GM12878 (cell line): Measurements from ENCODE around the gene RAB31. TPM values are rescaled to one million over a fixed set of nuclear protein-coding genes. Genes with fewer than 3 reads are reported as not detected.

ENCODE experiments used
- ATAC-seq: fragments of 200-7000 bp; cut with Tn5 transposase; 3 replicates; pipeline ENCODE4 v1.9.1; 2020; ENCODE audit warnings: mild to moderate bottlenecking, moderate library complexity
- BruUV-seq: library from RNA; stranded (reverse); fragments of 400-500 nt; replicated peaks from 2 replicates; lab custom pipeline; 2021; lab: Mats Ljungman, UMichigan
- CTCF ChIA-PET: fragments of 300-600 bp; sonication (Branson Sonifier 250); formaldehyde crosslinking; extraction: SDS; loops from one replicate; lab custom pipeline; 2021; ENCODE audit warnings: inconsistent platforms; lab: Yijun Ruan, JAX
- POLR2A ChIA-PET: fragments of 350-600 bp; formaldehyde crosslinking; extraction: SDS; loops from one replicate; lab custom pipeline; 2021; ENCODE audit warnings: inconsistent platforms; lab: Charles Lee
- RAD21 ChIA-PET: fragments of 300-600 bp; sonication (Branson Sonifier 250); formaldehyde crosslinking; loops from one replicate; lab custom pipeline; 2023; ENCODE audit warnings: antibody characterized with exemption; ENCODE audit not compliant: unreplicated experiment; lab: Charles Lee
- SMC1A ChIA-PET: fragments of 300-600 bp; sonication (Branson Sonifier 250); formaldehyde crosslinking; loops from one replicate; lab custom pipeline; 2023; ENCODE audit not compliant: unreplicated experiment, uncharacterized antibody; lab: Charles Lee
- DNase-seq: peaks from one replicate; pipeline ENCODE4 v3.0.0-alpha.2; 2011; ENCODE audit warnings: low read depth, low spot score
- FAIRE-seq: peaks from 3 replicates; lab custom pipeline; 2011; peaks lifted over from hg19 to GRCh38; lab: Jason Lieb, UNC
- H2AFZ ChIP-seq: 2 replicates; pipeline ENCODE4 v1.6.0; 2011; ENCODE audit warnings: low read depth, low read length, control low read depth; ENCODE audit not compliant: control insufficient read depth
- H3K27ac ChIP-seq: 2 replicates; pipeline ENCODE4 v1.5.1; 2011; ENCODE audit warnings: control low read depth; ENCODE audit not compliant: control insufficient read depth, insufficient read depth
- H3K27me3 ChIP-seq, 2 experiments: replicated peaks in 1 of 2; 2 replicates each; pipeline versions ENCODE4 v1.6.0 to v1.6.1; 2011; ENCODE audit warnings: low read length in 1 of 2; ENCODE audit not compliant: control insufficient read depth in 2 of 2, insufficient read depth in 2 of 2
- H3K36me3 ChIP-seq, 2 experiments: 2 replicates each; pipeline ENCODE4 v1.5.1; 2011; ENCODE audit warnings: low read length in 1 of 2; ENCODE audit not compliant: control insufficient read depth in 2 of 2, insufficient read depth in 2 of 2
- H3K4me1 ChIP-seq: 2 replicates; pipeline ENCODE4 v1.6.1; 2011; ENCODE audit warnings: mild to moderate bottlenecking, low read length, moderate library complexity, mixed read lengths; ENCODE audit not compliant: control insufficient read depth, insufficient read depth
- H3K4me2 ChIP-seq: 2 replicates; pipeline ENCODE4 v1.6.0; 2011; ENCODE audit warnings: control low read depth; ENCODE audit not compliant: control insufficient read depth, insufficient read depth
- H3K4me3 ChIP-seq: fragments of 200-600 bp; sonication (generic); 2 replicates; pipeline ENCODE4 v1.5.1; 2016
- H3K79me2 ChIP-seq: 2 replicates; pipeline ENCODE4 v1.6.0; 2011; ENCODE audit warnings: low read length; ENCODE audit not compliant: control insufficient read depth, insufficient read depth
- H3K9ac ChIP-seq: 2 replicates; pipeline ENCODE4 v1.8.0; 2011; ENCODE audit warnings: low read length, control low read depth, mixed read lengths; ENCODE audit not compliant: control insufficient read depth, insufficient read depth
- H3K9me3 ChIP-seq: replicated peaks from 3 replicates; pipeline ENCODE4 v1.5.1; 2011; ENCODE audit warnings: mild to moderate bottlenecking, low read length; ENCODE audit not compliant: control insufficient read depth, insufficient read depth
- H4K20me1 ChIP-seq: 2 replicates; pipeline ENCODE4 v1.6.0; 2011; ENCODE audit not compliant: control insufficient read depth, insufficient read depth
- BRCA1 ChIP-seq: IDR thresholded peaks from 2 replicates; pipeline ENCODE4 v1.6.1; 2011; ENCODE audit warnings: low read depth, low read length, improper control_type of control experiment
- CREB1 ChIP-seq: IDR thresholded peaks from 2 replicates; pipeline ENCODE4 v1.6.1; 2012; ENCODE audit warnings: low read depth, mild to moderate bottlenecking, inconsistent platforms
- E4F1 ChIP-seq: fragments of 450-650 bp; IDR thresholded peaks from 2 replicates; pipeline ENCODE4 v1.6.1; 2018; ENCODE audit warnings: borderline replicate concordance, mild to moderate bottlenecking; ENCODE audit not compliant: partially characterized antibody
- GATAD2B ChIP-seq: fragments of 450-650 bp; conservative IDR thresholded peaks from 2 replicates; pipeline ENCODE4 v1.6.1; 2017; ENCODE audit warnings: low read depth, mild to moderate bottlenecking, moderate library complexity
- HSF1 ChIP-seq: fragments of 150-350 bp; IDR thresholded peaks from 2 replicates; pipeline ENCODE4 v1.6.1; 2014; ENCODE audit warnings: mild to moderate bottlenecking, low read depth, low read length
- IKZF1 ChIP-seq: fragments of 450-650 bp; conservative IDR thresholded peaks from 2 replicates; pipeline ENCODE4 v1.6.1; 2017; ENCODE audit warnings: antibody characterized with exemption, mild to moderate bottlenecking
- JUNB ChIP-seq: IDR thresholded peaks from 2 replicates; pipeline ENCODE4 v1.6.1; 2016; ENCODE audit warnings: antibody characterized with exemption, mild to moderate bottlenecking
- MLLT1 ChIP-seq: fragments of 450-650 bp; IDR thresholded peaks from 2 replicates; pipeline ENCODE4 v1.6.1; 2016; ENCODE audit warnings: mild to moderate bottlenecking
- NFXL1 ChIP-seq: fragments of 450-650 bp; IDR thresholded peaks from 2 replicates; pipeline ENCODE4 v1.6.1; 2017; ENCODE audit warnings: antibody characterized with exemption, mild to moderate bottlenecking, borderline replicate concordance
- RFX5 ChIP-seq: IDR thresholded peaks from 2 replicates; pipeline ENCODE4 v1.6.1; 2011; ENCODE audit warnings: low read depth, low read length, improper control_type of control experiment
- SREBF1 ChIP-seq: IDR thresholded peaks from 2 replicates; pipeline ENCODE4 v1.6.1; 2012; ENCODE audit warnings: mild to moderate bottlenecking, low read length
- TCF3 ChIP-seq: IDR thresholded peaks from 2 replicates; pipeline ENCODE4 v1.6.1; 2012; ENCODE audit warnings: low read depth, mild to moderate bottlenecking, low read length, borderline replicate concordance; ENCODE audit not compliant: insufficient read depth
- WGBS: methylation state at CpG from one replicate; pipeline ENCODE4 v1.1.6; 2016; ENCODE audit warnings: low lambda C conversion rate; ENCODE audit not compliant: insufficient replicate concordance, insufficient coverage; ENCODE audit errors: missing lambda C conversion rate; 5-methylcytosine and 5-hydroxymethylcytosine counted together
- in situ Hi-C: fragments of 300-500 bp; cut with MboI; formaldehyde crosslinking; loops from 9 replicates; pipeline ENCODE4 v1.14.3; 2018; ENCODE audit warnings: mixed read lengths
- intact Hi-C: fragments of 100-400 bp; cut with micrococcal nuclease; formaldehyde crosslinking; loops from one replicate; pipeline ENCODE4 v1.14.2; 2022; ENCODE audit not compliant: unreplicated experiment
- polyA plus RNA-seq, 11 experiments: library from polyadenylated mRNA; depleted of rRNA in 4 of 11; unstranded in 6 of 11; stranded (reverse) in 5 of 11; fragments of >200 nt; fragmentation: Nextera tagmentation in 4 of 11; fragmentation: Illumina TruSeq in 1 of 11; extraction: Ambion mirVana in 4 of 11; extraction: Trizol in 1 of 11; gene quantifications; 1 replicate in 1 of 11; 2 replicates in 10 of 11; pipeline versions ENCODE4 v1.2.1 to v1.2.3, GENCODE V29; 2011 to 2016; ENCODE audit warnings: inconsistent platforms in 2 of 11, missing spikeins in 2 of 11, low read depth in 1 of 11
- total RNA-seq, 4 experiments: library from RNA; depleted of rRNA in 3 of 4; stranded (reverse); fragments of >200 nt in 3 of 4; fragmentation: Illumina TruSeq in 1 of 4; extraction: Trizol in 1 of 4; gene quantifications; 2 replicates each; pipeline versions ENCODE4 v1.2.1 to v1.2.3, GENCODE V29; 2013 to 2021
- TF ChIP-seq, protein P1 (sequence below), 3 experiments: IDR thresholded peaks in 2 of 3; conservative IDR thresholded peaks in 1 of 3; 2 replicates each; pipeline ENCODE4 v1.5.1; 2011; ENCODE audit warnings: low read depth in 3 of 3, low read length in 3 of 3, mild to moderate bottlenecking in 3 of 3, control low read depth in 2 of 3, moderate library complexity in 2 of 3, inconsistent platforms in 1 of 3, mixed read lengths in 1 of 3; ENCODE audit not compliant: control insufficient read depth in 2 of 3, insufficient read depth in 1 of 3; ENCODE audit errors: extremely low read depth in 1 of 3

Gene RAB31
- total and polyA plus RNA-seq, 10 of the 15 experiments (the other 5 are each of a cell fraction or from before 2014, with no cell fraction given): 0.80 to 23.3 (median 12.2) TPM

- TF ChIP-seq E4F1: no peak
- no peak for TF ChIP-seq IKZF1
- TF ChIP-seq JUNB: no peak
- no peak for TF ChIP-seq GATAD2B
- TF ChIP-seq HSF1: no peak
- TF ChIP-seq, all 136 proteins: peak for 0
Observed at GRCh38 chr18:9884532-9885140, 176.5 kb downstream of the RAB31 start (continued).

GRCh38 chr18:9885170-9886004 lies 177.3 kb downstream of the RAB31 start, which contains the start of gene TXNDC2:
TXNDC2 (plus strand) TSS chr18:9885973; CDS start chr18:9886681, 708 bp downstream.
- DNase-seq (no peak), FAIRE-seq (no peak), ATAC-seq (no peak)
- no peaks in the 10 kb centered on the region for H3K9me3 ChIP-seq
- H3K4me3 ChIP-seq: no peak within 1 kb of the TSS
- no peak within 1 kb of the TSS for H3K4me2 ChIP-seq
- no peak within 1 kb of the TSS for H3K9ac ChIP-seq
- no peak within 1 kb of the TSS for H3K27ac ChIP-seq
- POLR2A ChIA-PET: no interaction called here
- no peaks in the 10 kb centered on the region for H3K79me2 ChIP-seq
- BruUV-seq: no TSS peak
- H3K36me3 ChIP-seq: no peaks in the 10 kb centered on the region
- in situ Hi-C loops (no loop called here), intact Hi-C loops (no loop called here)
- no peaks in the 10 kb centered on the region for H3K27me3 ChIP-seq
- no peak within 1 kb of the TSS for H2AFZ ChIP-seq
- no peaks in the 10 kb centered on the region for H3K4me1 ChIP-seq
- SMC1A ChIA-PET: interaction anchor here (0.6 kb wide), 1 partner anchor 1063 kb away, joined by 3 read pairs; no protein-coding TSS in a partner anchor
- H4K20me1 ChIP-seq: no peaks in the 10 kb centered on the region
- 39% methylated on average over 8 of the region's 8 CpGs for WGBS
- RAD21 ChIA-PET: interaction anchor here (0.5 kb wide), 1 partner anchor 10 kb away, joined by 5 read pairs; no protein-coding TSS in a partner anchor
- CTCF ChIA-PET: no interaction called here
- TF ChIP-seq SREBF1 (no peak), CREB1 (no peak), NFXL1 (no peak), RFX5 (no peak), BRCA1 (no peak), MLLT1 (no peak), TCF3 (no peak)
- TF ChIP-seq, protein P1, sequence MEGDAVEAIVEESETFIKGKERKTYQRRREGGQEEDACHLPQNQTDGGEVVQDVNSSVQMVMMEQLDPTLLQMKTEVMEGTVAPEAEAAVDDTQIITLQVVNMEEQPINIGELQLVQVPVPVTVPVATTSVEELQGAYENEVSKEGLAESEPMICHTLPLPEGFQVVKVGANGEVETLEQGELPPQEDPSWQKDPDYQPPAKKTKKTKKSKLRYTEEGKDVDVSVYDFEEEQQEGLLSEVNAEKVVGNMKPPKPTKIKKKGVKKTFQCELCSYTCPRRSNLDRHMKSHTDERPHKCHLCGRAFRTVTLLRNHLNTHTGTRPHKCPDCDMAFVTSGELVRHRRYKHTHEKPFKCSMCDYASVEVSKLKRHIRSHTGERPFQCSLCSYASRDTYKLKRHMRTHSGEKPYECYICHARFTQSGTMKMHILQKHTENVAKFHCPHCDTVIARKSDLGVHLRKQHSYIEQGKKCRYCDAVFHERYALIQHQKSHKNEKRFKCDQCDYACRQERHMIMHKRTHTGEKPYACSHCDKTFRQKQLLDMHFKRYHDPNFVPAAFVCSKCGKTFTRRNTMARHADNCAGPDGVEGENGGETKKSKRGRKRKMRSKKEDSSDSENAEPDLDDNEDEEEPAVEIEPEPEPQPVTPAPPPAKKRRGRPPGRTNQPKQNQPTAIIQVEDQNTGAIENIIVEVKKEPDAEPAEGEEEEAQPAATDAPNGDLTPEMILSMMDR (IDR thresholded peaks at IDR 0.05 in 2 of 3, conservative IDR thresholded peaks at IDR 0.05 in 1 of 3; ENCODE audit: control insufficient read depth in 2 of 3, extremely low read depth in 1 of 3, insufficient read depth in 1 of 3, low read depth in 3 of 3, low read length in 3 of 3): no peak
